Measurements from ENCODE around the gene PPCDC. TPM values are rescaled to one million over a fixed set of nuclear protein-coding genes. Genes with fewer than 3 reads are reported as not detected.

The PPCDC gene
- total and polyA plus RNA-seq, 10 of the 15 experiments (the other 5 are each of a cell fraction or from before 2014, with no cell fraction given): 32.5 to 135 (median 55.0) TPM

GRCh38 chr15:75042730-75043508, 19.5 kb downstream of the PPCDC start (continued):
- TF ChIP-seq ZSCAN29 (IDR thresholded peaks at IDR 0.05): peak; percentile 63; the same call in 1 of the 2 replicates
- no peak for TF ChIP-seq NR2C2 (IDR thresholded peaks at IDR 0.05; ENCODE audit: borderline replicate concordance, control insufficient read depth, insufficient read length, low read depth)
- no peak for TF ChIP-seq WRNIP1 (IDR thresholded peaks at IDR 0.05; ENCODE audit: borderline replicate concordance, low read depth, low read length)
- peak; percentile 98 for TF ChIP-seq ZBED1 (IDR thresholded peaks at IDR 0.05; ENCODE audit: borderline replicate concordance)
- peak; percentile 98 for TF ChIP-seq IRF4 (IDR thresholded peaks at IDR 0.05; ENCODE audit: low read depth, low read length)
- TF ChIP-seq YBX1 (IDR thresholded peaks at IDR 0.05): no peak
- no peak for TF ChIP-seq RBBP5 (conservative IDR thresholded peaks at IDR 0.05)
- peak; percentile 98; the same call in 1 of the 2 replicates for TF ChIP-seq NBN (IDR thresholded peaks at IDR 0.05)
- TF ChIP-seq POLR2AphosphoS5 (IDR thresholded peaks at IDR 0.05; ENCODE audit: low read length): peak; percentile 95
- TF ChIP-seq TCF7 (IDR thresholded peaks at IDR 0.05; ENCODE audit: borderline replicate concordance): no peak; the same call in 1 of the 2 replicates
- TF ChIP-seq NR2F1 (conservative IDR thresholded peaks at IDR 0.05): peak; percentile 100
- TF ChIP-seq RCOR1 (conservative IDR thresholded peaks at IDR 0.05; ENCODE audit: low read depth, low read length): no peak
- TF ChIP-seq TAF1 (IDR thresholded peaks at IDR 0.05; ENCODE audit: borderline replicate concordance, low read depth, low read length): 0 out of 2 replicates have a peak, but pooled peaks have one; percentile 75
- no peak for TF ChIP-seq SRF (IDR thresholded peaks at IDR 0.05; ENCODE audit: low read depth in 2 of 2, low read length in 2 of 2)
- peak; percentile 83; the same call in 1 of the 2 replicates for TF ChIP-seq CBFB (IDR thresholded peaks at IDR 0.05; ENCODE audit: low read depth)
- TF ChIP-seq ZZZ3 (IDR thresholded peaks at IDR 0.05; ENCODE audit: control insufficient read depth, insufficient read length, low read depth): no peak
- TF ChIP-seq CHD2 (IDR thresholded peaks at IDR 0.05; ENCODE audit: borderline replicate concordance, low read depth, low read length): peak; percentile 91
- no peak for TF ChIP-seq PML (IDR thresholded peaks at IDR 0.05; ENCODE audit: low read length)
- TF ChIP-seq NFIC (IDR thresholded peaks at IDR 0.05; ENCODE audit: low read depth, low read length): no peak
- 0 out of 2 replicates have a peak, but pooled peaks have one; percentile 61 for TF ChIP-seq HSF1 (IDR thresholded peaks at IDR 0.05; ENCODE audit: low read depth, low read length)
- TF ChIP-seq E4F1 (IDR thresholded peaks at IDR 0.05; ENCODE audit: borderline replicate concordance, partially characterized antibody): peak; percentile 44
- TF ChIP-seq BCL11A (IDR thresholded peaks at IDR 0.05; ENCODE audit: low read depth, low read length): peak; percentile 97
- peak; percentile 42 for TF ChIP-seq SMAD5 (IDR thresholded peaks at IDR 0.05; ENCODE audit: low read depth)
- TF ChIP-seq BCL3 (IDR thresholded peaks at IDR 0.05; ENCODE audit: borderline replicate concordance, insufficient read depth, low read depth, low read length, poor library complexity, severe bottlenecking): peak; percentile 94
- TF ChIP-seq ATF7 (IDR thresholded peaks at IDR 0.05; ENCODE audit: low read depth): peak; percentile 95
- TF ChIP-seq JUNB (IDR thresholded peaks at IDR 0.05): peak; percentile 94

Measured in GM12878 (cell line).